ENCODE results near the gene CHKB.

CHKB gene

DNA sequence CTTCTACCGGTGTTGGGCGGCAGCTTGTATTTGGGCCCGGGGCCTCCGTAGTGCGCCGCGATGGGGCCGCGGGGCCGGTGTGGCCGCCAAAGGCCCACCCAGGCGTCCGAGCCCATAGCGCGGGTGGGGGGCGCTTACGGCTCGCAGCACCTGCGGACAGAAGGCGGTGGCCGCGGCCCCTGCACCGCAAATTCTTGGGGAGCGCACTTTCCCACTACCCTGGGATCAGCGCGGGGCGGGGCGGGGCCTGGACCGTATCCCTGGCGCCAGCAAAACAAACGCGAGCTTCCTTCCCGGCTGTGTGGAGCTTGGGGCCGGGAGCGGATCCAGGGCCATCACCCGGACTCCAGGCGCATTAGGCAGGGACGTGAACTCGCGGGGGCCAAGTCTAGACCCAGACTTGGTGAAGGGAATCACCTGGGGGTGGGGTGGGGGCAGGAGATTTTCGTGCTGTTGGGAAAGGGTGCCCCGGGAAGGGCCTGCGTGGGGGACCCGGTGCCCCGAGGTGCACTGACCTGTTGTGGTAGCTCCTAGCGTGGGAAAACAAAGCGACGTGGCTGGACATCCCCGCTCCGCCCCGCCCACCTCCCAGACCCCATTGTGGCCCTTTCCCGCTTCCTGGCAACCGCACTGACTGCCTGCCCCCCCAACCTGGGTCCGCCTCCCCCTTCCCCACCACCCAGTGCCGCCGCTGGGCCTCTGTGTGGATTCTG, 50.5 kb downstream of the CHKB start:
- Mint-ChIP-seq H3K4me1 (ENCODE audit: low read depth) (peaks cover 38% of the 10 kb centered on the region), H3K4me3 (peak overlapping the region; percentile 94), H3K27ac (peak overlapping the region; percentile 99), H3K27me3 (ENCODE audit: low read depth) (no peaks in the 10 kb centered on the region), H3K36me3 (ENCODE audit: low read depth) (peaks cover 10% of the 10 kb centered on the region), H3K9me3 (no peaks in the 10 kb centered on the region)
- no peak for DNase-seq (ENCODE audit: low spot score)

DNA sequence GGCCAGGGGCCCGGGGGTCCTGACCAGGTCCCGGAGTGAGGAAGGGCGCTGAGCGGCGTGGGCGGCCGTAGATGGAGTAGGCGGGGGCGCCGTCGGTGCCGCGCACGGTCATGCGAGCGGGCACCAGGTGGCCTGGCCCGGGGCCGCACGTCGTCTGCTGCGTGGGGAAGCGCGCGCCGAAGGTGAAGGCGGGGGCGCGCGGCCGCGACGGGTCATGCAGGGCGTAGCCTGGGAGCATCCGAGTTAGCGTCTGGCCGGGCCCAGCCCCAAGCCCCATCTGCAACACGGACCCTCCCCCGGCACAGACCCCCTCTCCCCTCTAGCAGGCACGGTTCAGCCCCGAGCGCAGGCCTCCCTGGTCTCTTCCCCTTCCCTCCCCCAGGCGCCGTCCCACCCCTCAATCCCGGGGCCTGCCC, 51.1 kb downstream of the CHKB start:
- H3K4me1 Mint-ChIP-seq (ENCODE audit: low read depth), result peaks cover 41% of the 10 kb centered on the region

DNA sequence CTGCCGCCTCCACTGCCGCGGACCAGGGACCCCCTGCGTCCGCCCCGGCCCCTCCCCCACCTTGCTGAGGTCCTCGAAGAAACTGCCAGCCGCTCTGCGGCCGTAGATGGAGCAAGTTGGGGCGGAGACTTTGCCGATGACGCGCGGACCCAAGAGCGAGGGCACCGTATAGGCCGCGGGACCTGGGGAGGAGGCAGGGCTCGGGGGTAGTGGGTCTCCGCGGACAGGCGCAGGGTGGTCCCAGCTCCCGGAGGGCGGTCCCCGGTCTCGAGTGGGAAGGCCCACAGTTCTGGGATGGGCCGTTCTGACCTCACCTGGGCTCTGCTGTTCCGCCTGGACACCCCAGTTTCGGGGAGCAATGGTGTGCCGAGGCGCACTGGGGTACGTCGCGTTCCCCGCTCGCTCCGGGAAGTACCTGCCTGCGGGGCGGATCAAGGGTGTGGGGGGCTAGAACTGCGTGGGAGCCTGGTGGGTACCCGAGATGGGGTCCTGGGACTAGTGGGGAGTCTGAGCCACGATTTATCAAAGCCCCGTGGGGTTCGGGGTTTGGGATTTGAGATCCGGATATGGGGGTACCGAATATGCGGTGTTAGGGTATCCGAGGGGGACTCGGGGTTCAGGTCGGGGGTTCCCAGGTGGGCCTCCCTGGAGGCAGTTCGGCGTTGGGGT, 51.6 kb downstream of the CHKB start:
- Mint-ChIP-seq H3K4me1 (ENCODE audit: low read depth) (peaks cover 41% of the 10 kb centered on the region), H3K27ac (peak overlapping the region; percentile 99)

More for the DNA sequence above, 51.1 kb downstream of the CHKB start:
- H3K27ac Mint-ChIP-seq, result peak overlapping the region; percentile 99
- peak overlapping the region; percentile 94 for H3K4me3 Mint-ChIP-seq
- H3K27me3 Mint-ChIP-seq (ENCODE audit: low read depth), result no peaks in the 10 kb centered on the region
- DNase-seq (ENCODE audit: low spot score), result peak; percentile 77
- H3K9me3 Mint-ChIP-seq, result no peaks in the 10 kb centered on the region
- H3K36me3 Mint-ChIP-seq (ENCODE audit: low read depth), result peaks cover 13% of the 10 kb centered on the region

DNA sequence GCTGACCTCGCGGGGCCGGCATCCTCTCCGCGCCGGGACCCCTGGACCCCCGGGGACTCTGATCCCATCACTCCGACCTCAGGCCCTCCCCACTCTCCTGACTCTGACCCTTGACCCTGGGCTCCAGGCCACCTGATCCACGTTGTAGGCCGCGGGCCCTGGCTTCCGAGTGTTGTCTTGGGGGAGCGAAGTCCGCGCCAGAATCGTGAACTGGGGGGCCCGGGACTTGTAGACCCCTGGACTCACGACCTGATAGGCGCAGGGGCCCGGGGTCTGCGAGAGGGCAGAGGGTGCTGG, 52.1 kb downstream of the CHKB start:
- H3K27ac Mint-ChIP-seq, result peak overlapping the region; percentile 99
- H3K4me3 Mint-ChIP-seq, result peak overlapping the region; percentile 94
- no peak for DNase-seq (ENCODE audit: low spot score)
- H3K9me3 Mint-ChIP-seq, result no peaks in the 10 kb centered on the region
- H3K4me1 Mint-ChIP-seq (ENCODE audit: low read depth), result peaks cover 41% of the 10 kb centered on the region
- H3K36me3 Mint-ChIP-seq (ENCODE audit: low read depth), result peaks cover 13% of the 10 kb centered on the region
- H3K27me3 Mint-ChIP-seq (ENCODE audit: low read depth), result no peaks in the 10 kb centered on the region

More for the DNA sequence above, 51.6 kb downstream of the CHKB start:
- peak overlapping the region; percentile 94 for H3K4me3 Mint-ChIP-seq
- H3K27me3 Mint-ChIP-seq (ENCODE audit: low read depth), result no peaks in the 10 kb centered on the region
- peaks cover 13% of the 10 kb centered on the region for H3K36me3 Mint-ChIP-seq (ENCODE audit: low read depth)
- DNase-seq (ENCODE audit: low spot score), result peak; percentile 86
- H3K9me3 Mint-ChIP-seq, result no peaks in the 10 kb centered on the region

DNA sequence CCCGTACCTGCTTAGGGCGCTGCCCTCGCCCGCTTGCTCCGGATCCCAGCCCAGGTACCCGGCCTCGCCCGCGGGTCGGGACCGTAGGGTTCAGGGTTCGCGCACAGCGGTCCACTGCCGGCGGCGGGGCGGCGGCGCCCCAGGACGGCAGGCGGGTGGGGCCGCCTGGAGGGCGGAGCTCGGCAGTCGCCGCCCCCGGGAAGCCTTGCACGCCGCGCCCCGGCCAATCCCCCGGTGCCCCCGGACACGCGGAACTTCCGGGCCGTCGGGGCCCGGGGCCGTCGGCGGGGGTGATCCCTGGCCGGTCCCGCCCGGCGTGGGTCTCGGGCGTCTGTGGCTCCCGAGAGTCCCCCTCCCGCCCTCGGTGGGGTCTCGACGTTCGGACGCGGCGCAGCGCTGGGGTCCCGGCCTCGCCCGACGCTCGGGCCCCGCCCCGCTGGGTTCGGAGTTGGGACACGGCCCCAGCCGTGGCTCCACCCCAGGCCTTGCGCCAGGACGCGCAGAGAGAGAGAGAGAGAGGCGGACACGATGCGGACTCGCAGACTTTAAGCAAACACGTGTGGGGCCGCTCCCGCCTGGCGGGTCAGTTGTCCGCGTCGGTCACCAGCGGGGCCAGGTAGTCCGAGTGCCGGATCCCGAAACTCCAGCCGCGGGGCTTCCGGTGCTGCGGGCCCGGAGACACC, 52.6 kb downstream of the CHKB start, which contains the start of gene TYMP:
TYMP (minus strand) TSS at position 116 of the 683 bp plus-strand sequence. CDS start 303 bp downstream, outside the sequence.
- H3K36me3 Mint-ChIP-seq (ENCODE audit: low read depth), result peaks cover 13% of the 10 kb centered on the region
- peaks cover 41% of the 10 kb centered on the region for H3K4me1 Mint-ChIP-seq (ENCODE audit: low read depth)
- no peaks in the 10 kb centered on the region for H3K9me3 Mint-ChIP-seq
- H3K4me3 Mint-ChIP-seq, result peak within 1 kb of the TSS; percentile 94
- DNase-seq (ENCODE audit: low spot score), result peak; percentile 82
- H3K27me3 Mint-ChIP-seq (ENCODE audit: low read depth), result no peaks in the 10 kb centered on the region
- peak within 1 kb of the TSS; percentile 99 for H3K27ac Mint-ChIP-seq

DNA sequence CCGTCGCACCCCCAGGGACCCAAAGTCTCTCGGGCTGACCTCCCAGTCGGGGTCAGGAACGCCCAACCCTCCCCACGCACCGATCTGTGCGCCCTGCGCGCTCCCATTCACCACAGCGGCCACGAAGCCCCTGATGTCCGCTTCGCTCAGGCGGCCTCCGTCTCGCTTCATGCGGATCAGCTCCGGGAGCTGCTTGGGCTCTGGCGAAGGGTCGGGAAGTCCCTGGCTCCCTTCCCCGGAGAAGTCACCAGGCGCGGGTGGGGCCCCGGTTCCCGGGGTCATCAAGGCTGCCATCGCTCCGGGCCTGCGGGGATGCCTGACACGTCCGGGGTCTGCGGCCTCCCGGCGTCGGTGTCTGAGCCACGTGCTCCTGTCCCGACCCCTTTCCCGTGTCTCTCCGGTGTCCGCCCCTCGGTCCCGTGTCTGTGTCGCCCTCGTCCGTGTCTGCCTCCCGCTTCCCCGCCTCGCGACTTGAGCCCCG, 53.2 kb downstream of the CHKB start:
- Mint-ChIP-seq H3K36me3 (ENCODE audit: low read depth) (peaks cover 18% of the 10 kb centered on the region), H3K4me1 (ENCODE audit: low read depth) (peaks cover 44% of the 10 kb centered on the region), H3K27me3 (ENCODE audit: low read depth) (no peaks in the 10 kb centered on the region), H3K9me3 (no peaks in the 10 kb centered on the region), H3K4me3 (peak overlapping the region; percentile 66), H3K27ac (peak overlapping the region; percentile 55)
- no peak for DNase-seq (ENCODE audit: low spot score)
